H9 (cell line): ENCODE data around the gene NME5. TPM values are rescaled to one million over a fixed set of nuclear protein-coding genes. Genes with fewer than 3 reads are reported as not detected.
A peak's percentile ranks its signal among the peaks of the same experiment; 100 is the strongest.

Source experiments
- DNase-seq: peaks from one replicate; pipeline ENCODE4 v3.0.0-alpha.2; 2017
- H2AFZ ChIP-seq: one replicate; pipeline ENCODE4 v1.6.1; 2013; ENCODE audit warnings: mild to moderate bottlenecking, low read length, control low read depth, moderate library complexity
- H2AK5ac ChIP-seq: 2 replicates; pipeline ENCODE4 v1.6.1; 2013; ENCODE audit warnings: low read length, control low read depth, mixed read lengths; ENCODE audit not compliant: insufficient read length
- H2BK120ac ChIP-seq: one replicate; pipeline ENCODE4 v1.6.1; 2013; ENCODE audit warnings: low read depth, mild to moderate bottlenecking, low read length, control low read depth, inconsistent platforms; ENCODE audit not compliant: poor library complexity, severe bottlenecking
- H2BK12ac ChIP-seq: 2 replicates; pipeline ENCODE4 v1.6.1; 2013; ENCODE audit warnings: low read length, control low read depth, mixed read lengths, low read depth; ENCODE audit not compliant: insufficient read length
- H2BK15ac ChIP-seq: 2 replicates; pipeline ENCODE4 v1.6.1; 2013; ENCODE audit warnings: low read depth, low read length, control low read depth
- H2BK20ac ChIP-seq: one replicate; pipeline ENCODE4 v1.6.1; 2013; ENCODE audit warnings: low read depth, mild to moderate bottlenecking, low read length, control low read depth, inconsistent platforms; ENCODE audit not compliant: poor library complexity, severe bottlenecking
- H2BK5ac ChIP-seq: 2 replicates; pipeline ENCODE4 v1.6.1; 2013; ENCODE audit warnings: low read length, control low read depth, mixed read lengths; ENCODE audit not compliant: insufficient read length
- H3K14ac ChIP-seq: 2 replicates; pipeline ENCODE4 v1.6.1; 2013; ENCODE audit warnings: low read length, control low read depth; ENCODE audit not compliant: insufficient read depth
- H3K18ac ChIP-seq: 2 replicates; pipeline ENCODE4 v1.6.1; 2013; ENCODE audit warnings: low read depth, mild to moderate bottlenecking, mixed read lengths, low read length, control low read depth; ENCODE audit not compliant: insufficient read length
- H3K23ac ChIP-seq: 2 replicates; pipeline ENCODE4 v1.6.1; 2013; ENCODE audit warnings: low read length, control low read depth, mixed read lengths, low read depth; ENCODE audit not compliant: insufficient read length
- H3K23me2 ChIP-seq: 2 replicates; pipeline ENCODE4 v1.6.1; 2013; ENCODE audit warnings: low read depth, mild to moderate bottlenecking, mixed read lengths, low read length, control low read depth; ENCODE audit not compliant: insufficient read length, poor library complexity, severe bottlenecking
- H3K27ac ChIP-seq: 2 replicates; pipeline ENCODE4 v1.5.1; 2013; ENCODE audit warnings: low read length, control low read depth, mixed read lengths, low read depth; ENCODE audit not compliant: insufficient read length
- H3K27me3 ChIP-seq: 2 replicates; pipeline ENCODE4 v1.6.1; 2013; ENCODE audit warnings: low read length, control low read depth, inconsistent platforms; ENCODE audit not compliant: insufficient read depth
- H3K4ac ChIP-seq: 2 replicates; pipeline ENCODE4 v1.6.1; 2013; ENCODE audit warnings: low read depth, mild to moderate bottlenecking, control low read depth, inconsistent platforms, low read length, moderate library complexity
- H3K4me1 ChIP-seq: 2 replicates; pipeline ENCODE4 v1.6.1; 2013; ENCODE audit warnings: low read length, control low read depth, inconsistent platforms; ENCODE audit not compliant: insufficient read depth
- H3K4me2 ChIP-seq: 2 replicates; pipeline ENCODE4 v1.6.1; 2013; ENCODE audit warnings: low read length, control low read depth, mixed read lengths; ENCODE audit not compliant: insufficient read length, insufficient read depth
- H3K56ac ChIP-seq: 2 replicates; pipeline ENCODE4 v1.6.1; 2013; ENCODE audit warnings: low read depth, mild to moderate bottlenecking, mixed read lengths, low read length, control low read depth; ENCODE audit not compliant: insufficient read length
- H3K79me1 ChIP-seq: 2 replicates; pipeline ENCODE4 v1.6.1; 2013; ENCODE audit warnings: low read depth, mild to moderate bottlenecking, moderate library complexity, low read length, control low read depth, inconsistent platforms; ENCODE audit not compliant: insufficient read depth, poor library complexity, severe bottlenecking
- H3K79me2 ChIP-seq: 2 replicates; pipeline ENCODE4 v1.6.1; 2013; ENCODE audit warnings: low read length, control low read depth, inconsistent platforms; ENCODE audit not compliant: insufficient read depth
- H3K9ac ChIP-seq: 2 replicates; pipeline ENCODE4 v1.6.1; 2013; ENCODE audit warnings: low read length, control low read depth, mixed read lengths; ENCODE audit not compliant: insufficient read length; ENCODE audit errors: extremely low read depth
- H3K9me3 ChIP-seq: one replicate; pipeline ENCODE4 v1.6.1; 2013; ENCODE audit warnings: low read depth, low read length, inconsistent platforms; ENCODE audit not compliant: control insufficient read depth
- H3T11ph ChIP-seq: one replicate; pipeline ENCODE4 v1.6.1; 2013; ENCODE audit warnings: mild to moderate bottlenecking, low read length, control low read depth, inconsistent platforms
- H4K20me1 ChIP-seq: one replicate; pipeline ENCODE4 v1.6.1; 2013; ENCODE audit not compliant: control insufficient read depth, insufficient read length, insufficient read depth
- H4K5ac ChIP-seq: 2 replicates; pipeline ENCODE4 v1.6.1; 2013; ENCODE audit warnings: low read depth, mild to moderate bottlenecking, mixed read lengths, low read length, control low read depth; ENCODE audit not compliant: insufficient read length
- H4K8ac ChIP-seq: replicated peaks from 2 replicates; pipeline ENCODE4 v1.6.1; 2013; ENCODE audit warnings: low read length, control low read depth, mixed read lengths, low read depth; ENCODE audit not compliant: insufficient read length
- H4K91ac ChIP-seq: 2 replicates; pipeline ENCODE4 v1.6.1; 2013; ENCODE audit warnings: low read depth, mild to moderate bottlenecking, moderate library complexity, mixed read lengths, low read length, control low read depth; ENCODE audit not compliant: insufficient read length
- H3K27ac Mint-ChIP-seq, 3 experiments: 2 replicates in 2 of 3; 3 replicates in 1 of 3; pipeline ENCODE4 v1.8.0; 2020 to 2021; ENCODE audit warnings: mixed read lengths in 3 of 3, mild to moderate bottlenecking in 1 of 3, moderate library complexity in 1 of 3
- H3K27me3 Mint-ChIP-seq: 2 replicates; pipeline ENCODE4 v1.8.0; 2021; ENCODE audit warnings: low read depth, mild to moderate bottlenecking, moderate library complexity, mixed read lengths
- H3K36me3 Mint-ChIP-seq, 3 experiments: 2 replicates in 2 of 3; 3 replicates in 1 of 3; pipeline ENCODE4 v1.8.0; 2020 to 2021; ENCODE audit warnings: low read depth in 3 of 3, mixed read lengths in 3 of 3; ENCODE audit not compliant: insufficient read depth in 1 of 3
- H3K4me1 Mint-ChIP-seq, 2 experiments: 2 replicates each; pipeline ENCODE4 v1.8.0; 2020; ENCODE audit warnings: mixed read lengths in 2 of 2
- H3K4me3 Mint-ChIP-seq, 2 experiments: 2 replicates in 1 of 2; 3 replicates in 1 of 2; pipeline ENCODE4 v1.8.0; 2020 to 2021; ENCODE audit warnings: mild to moderate bottlenecking in 2 of 2, mixed read lengths in 2 of 2, moderate library complexity in 1 of 2
- H3K9me3 Mint-ChIP-seq, 2 experiments: 2 replicates in 1 of 2; 3 replicates in 1 of 2; pipeline ENCODE4 v1.8.0; 2020; ENCODE audit warnings: mild to moderate bottlenecking in 2 of 2, mixed read lengths in 2 of 2, moderate library complexity in 1 of 2
- CTCF ChIP-seq: fragments of 200-600 bp; sonication (generic); conservative IDR thresholded peaks from 3 replicates; pipeline ENCODE4 v1.8.0; 2021; ENCODE audit warnings: antibody characterized with exemption, mild to moderate bottlenecking
- WGBS: extraction: QIAGEN DNeasy Blood & Tissue Kit; methylation state at CpG from one replicate; pipeline ENCODE4 v1.1.7; 2013; ENCODE audit warnings: missing lambda C conversion rate, low lambda C conversion rate, mixed read lengths; ENCODE audit not compliant: insufficient read length; ENCODE audit errors: extremely low coverage; 5-methylcytosine and 5-hydroxymethylcytosine counted together
- total RNA-seq: library from RNA; stranded (reverse); gene quantifications from 2 replicates; pipeline ENCODE4 v1.2.1, GENCODE V29; 2021

Gene NME5
- total RNA-seq, 1 experiment from 2014 or later: 0.96 TPM

- Histone ChIP-seq H3K14ac (peak within 1 kb of the TSS; percentile 92; the same call in 1 of the 2 replicates), H3K23ac (no peak within 1 kb of the TSS), H3K4me1 (no peaks in the 10 kb centered on the region), H3K79me1 (no peaks in the 10 kb centered on the region), H4K8ac (no peak within 1 kb of the TSS), H3K23me2 (peaks cover 8% of the 10 kb centered on the region), H2BK20ac (no peak within 1 kb of the TSS), H4K91ac (no peak within 1 kb of the TSS), H2BK15ac (no peak within 1 kb of the TSS), H3K27ac (peak within 1 kb of the TSS; percentile 28), H3K9me3 (no peaks in the 10 kb centered on the region), H2BK5ac (no peak within 1 kb of the TSS), H2BK12ac (no peak within 1 kb of the TSS), H3K79me2 (peaks cover 4% of the 10 kb centered on the region; the same call in 1 of the 2 replicates), H3K4me2 (peak within 1 kb of the TSS; percentile 84), H3K27me3 (no peaks in the 10 kb centered on the region), H2AK5ac (no peak within 1 kb of the TSS), H4K5ac (no peak within 1 kb of the TSS), H3K56ac (peak within 1 kb of the TSS; percentile 3), H4K20me1 (no peaks in the 10 kb centered on the region), H2BK120ac (no peak within 1 kb of the TSS), H3K4ac (no peak within 1 kb of the TSS), H3K9ac (peak within 1 kb of the TSS; percentile 86), H3K18ac (peak within 1 kb of the TSS; percentile 89), H2AFZ (peak within 1 kb of the TSS; percentile 76), H3T11ph (peak within 1 kb of the TSS; percentile 61)
- Mint-ChIP-seq H3K36me3 (peaks cover 30 to 58% (median 57%) of the 10 kb centered on the region in 3 experiments), H3K27ac (no peak within 1 kb of the TSS; a peak in 2 of 7 replicates), H3K27me3 (no peaks in the 10 kb centered on the region), H3K4me3 (no peak within 1 kb of the TSS), H3K4me1 (peaks cover 12 to 16% of the 10 kb centered on the region in 2 experiments), H3K9me3 (no peaks in the 10 kb centered on the region)
- peak; percentile 98 for DNase-seq
- TF ChIP-seq CTCF: no peak
- no CpG with 5 or more reads among the region's 41 CpGs for WGBS
These were observed 39.5 kb upstream of the NME5 start, which contains the start of the genes BRD8 and KIF20A for GRCh38 chr5:138178516-138179276. Gene BRD8 (minus strand): TSS chr5:138178630. CDS start chr5:138178614, 16 bp downstream. Gene KIF20A (plus strand): TSS chr5:138179112. CDS start chr5:138179681, 569 bp downstream.
